Subcutaneous adipose tissue (tissue), 4 donors: ENCODE data around the gene DHRSX. TPM values are rescaled to one million over a fixed set of nuclear protein-coding genes. Genes with fewer than 3 reads are reported as not detected.

Experiments used
- CTCF ChIP-seq: fragments of 450-650 bp; IDR thresholded peaks from one replicate; pipeline ENCODE4 v1.5.1; 2016; ENCODE audit warnings: low read depth, mild to moderate bottlenecking, control low read depth, antibody characterized with exemption, moderate library complexity
- total RNA-seq, 4 donors: library from RNA; depleted of rRNA; stranded (reverse); fragments of >200 nt; gene quantifications; one replicate each; pipeline ENCODE4 v1.1.0, GENCODE V29; 2016

The DHRSX gene
- total RNA-seq, 4 donors from 2014 or later: 17.0 to 34.2 (median 24.5) TPM

DNA sequence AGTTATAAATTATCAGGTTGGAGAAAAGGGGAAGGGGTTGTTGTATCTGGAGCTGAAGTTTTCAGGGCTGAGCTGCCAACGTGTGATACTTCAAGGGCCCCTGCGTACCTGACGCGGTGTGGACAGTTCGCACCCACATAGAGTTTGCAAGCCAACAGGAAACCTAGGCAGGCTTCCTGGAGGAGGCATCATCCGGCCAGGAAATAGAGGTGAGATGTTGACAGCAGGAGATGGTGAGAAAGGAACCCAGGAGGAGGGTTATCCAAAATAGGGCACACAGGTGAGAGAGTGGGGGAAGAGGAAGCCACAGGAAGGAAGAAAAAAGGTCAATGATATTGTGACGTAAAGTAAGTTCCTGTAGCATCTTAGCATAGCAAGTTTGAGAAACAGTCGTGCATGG lies 127.2 kb downstream of the DHRSX start:
- TF ChIP-seq CTCF: no peak

DNA sequence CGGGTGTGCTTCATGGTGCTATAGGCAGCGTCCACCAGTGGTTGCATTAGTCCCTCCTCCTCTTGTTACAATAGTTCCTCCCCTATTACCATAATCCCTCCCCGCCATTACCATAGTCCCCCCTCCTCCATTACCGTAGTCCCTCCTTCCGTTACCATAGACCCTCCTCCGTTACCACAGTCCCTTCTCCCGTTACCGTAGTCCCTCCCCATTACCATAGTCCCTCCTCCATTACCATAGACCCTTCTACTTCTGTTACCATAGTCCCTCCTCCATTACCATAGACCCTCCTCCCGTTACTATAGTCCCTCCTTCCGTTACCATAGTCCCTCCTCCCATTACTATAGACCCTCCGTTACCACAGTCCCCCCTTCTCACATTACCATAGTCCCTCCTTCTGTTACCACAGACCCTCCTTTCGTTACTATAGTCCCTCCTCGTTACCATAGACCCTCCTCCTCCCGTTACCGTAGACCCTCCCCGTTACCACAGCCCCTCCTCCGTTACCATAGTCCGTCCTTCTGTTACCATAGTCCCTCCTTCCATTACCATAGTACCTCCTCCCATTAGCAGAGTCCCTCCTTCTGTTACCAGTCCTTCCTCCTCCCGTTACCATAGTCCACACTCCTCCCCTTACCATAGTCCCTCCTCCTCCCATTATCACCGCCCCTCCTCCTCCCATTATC lies 129.6 kb downstream of the DHRSX start:
- TF ChIP-seq CTCF: no peak

- no peak for TF ChIP-seq CTCF
Observed at GRCh38 chrX:2370456-2370855, 130.3 kb downstream of the DHRSX start.

DNA sequence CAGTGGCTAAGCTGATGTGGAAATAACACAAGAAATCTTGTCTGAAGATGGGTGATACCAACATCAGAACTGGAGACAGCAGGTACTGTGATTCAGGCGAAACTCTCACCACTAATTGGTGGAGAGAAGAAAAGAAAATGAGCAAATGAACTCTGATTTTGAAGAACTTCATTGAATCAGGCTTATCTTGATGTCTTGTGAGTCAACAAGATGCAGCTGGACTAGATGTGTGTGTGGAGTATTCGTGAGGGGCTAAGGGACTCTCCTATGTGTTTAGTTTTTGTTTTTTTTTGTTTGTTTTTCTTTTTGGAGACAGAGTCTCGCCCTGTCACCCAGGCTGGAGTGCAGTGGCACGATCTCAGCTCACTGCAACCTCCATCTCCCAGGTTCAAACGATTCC lies 131.6 kb downstream of the DHRSX start:
- no peak for TF ChIP-seq CTCF

DNA sequence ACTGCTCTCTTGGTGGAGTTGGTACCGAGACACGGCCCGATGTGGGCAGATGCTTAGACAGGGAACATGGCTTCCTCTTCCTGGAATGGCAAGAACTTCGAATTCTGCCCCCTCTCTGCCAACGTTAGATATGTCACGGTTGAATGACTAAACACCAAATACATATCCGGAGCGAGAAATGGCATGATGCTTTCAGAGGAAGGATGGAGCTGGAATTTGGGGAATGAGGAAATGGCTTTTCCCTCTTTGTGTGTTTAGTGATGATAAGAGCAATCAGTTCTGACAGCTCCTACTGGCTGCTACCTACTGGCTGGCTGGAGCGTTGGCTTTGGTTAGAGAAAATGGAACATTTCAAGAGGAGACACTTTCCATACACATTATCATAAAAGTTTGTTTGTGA lies 140.0 kb downstream of the DHRSX start:
- no peak for TF ChIP-seq CTCF

DNA sequence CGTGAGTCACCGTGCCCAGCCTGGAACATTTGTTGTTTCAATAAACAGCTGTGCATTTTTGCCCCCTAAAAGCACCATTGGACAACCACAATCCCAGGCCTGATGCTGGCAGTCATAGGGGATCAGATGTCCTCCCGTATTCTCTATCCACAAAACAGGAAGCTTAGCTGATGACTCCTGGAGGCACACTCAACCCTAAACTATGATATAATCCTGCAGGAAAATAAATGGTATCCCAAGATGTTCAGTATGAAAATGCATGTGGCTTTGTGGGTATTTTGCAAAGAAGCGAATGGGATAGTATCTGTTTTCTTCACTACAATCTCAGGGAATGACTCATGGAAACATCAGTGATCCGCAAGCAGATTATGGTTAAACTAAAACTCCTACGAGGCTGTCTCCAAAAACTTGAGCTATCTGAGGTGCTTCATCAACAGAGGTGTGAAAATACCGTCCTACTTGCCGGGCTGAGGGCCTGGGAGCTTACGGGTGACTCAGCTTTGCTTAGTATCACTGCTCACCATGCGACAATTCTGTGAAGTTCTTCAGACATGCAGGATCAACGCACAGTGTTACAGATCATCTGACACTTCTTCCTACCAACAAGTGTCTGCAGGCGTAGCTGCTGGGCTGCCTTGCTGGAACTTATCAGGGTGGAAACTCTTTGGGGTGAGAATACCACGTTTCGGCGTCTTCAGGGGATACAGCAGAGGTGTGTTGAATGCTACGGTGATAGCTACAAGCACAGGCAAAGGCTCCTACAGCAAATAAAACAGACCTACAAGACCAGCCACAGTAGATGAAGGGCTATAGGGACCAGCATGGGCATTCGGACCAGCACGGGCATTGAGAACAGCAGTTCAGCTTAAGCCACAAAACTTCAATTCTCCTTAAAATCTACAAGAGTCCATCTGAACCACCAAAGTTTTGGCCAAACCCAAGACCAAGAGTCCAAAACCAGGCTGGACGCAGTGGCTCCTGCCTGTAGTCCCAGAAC lies 148.5 kb downstream of the DHRSX start:
- TF ChIP-seq CTCF: no peak

- TF ChIP-seq CTCF: no peak
Observed at GRCh38 chrX:2351321-2351720, 149.5 kb downstream of the DHRSX start.
